ENCODE results near the gene C2CD2.
"Not testable (repeated sequence)": the region's sequence is repeated elsewhere in the genome, so short reads cannot be mapped to it uniquely, and the experiment has no call there.

C2CD2 gene

GRCh38 chr21:41956926-41957729 is 3.3 kb upstream of the C2CD2 start:
- DNase-seq = no peak

GRCh38 chr21:41955516-41955915 is 1.7 kb upstream of the C2CD2 start:
- no peak for DNase-seq

GRCh38 chr21:41954654-41955499 is 1.1 kb upstream of the C2CD2 start:
- no peak for DNase-seq

GRCh38 chr21:41953249-41953830 is 478 bp downstream of the C2CD2 start:
- no peak for DNase-seq

- no peak for DNase-seq
Observed at GRCh38 chr21:41952568-41953248, 1.1 kb downstream of the C2CD2 start.

GRCh38 chr21:41951876-41952567 is 1.8 kb downstream of the C2CD2 start:
- no peak for DNase-seq

GRCh38 chr21:41950941-41951351 is 2.9 kb downstream of the C2CD2 start:
- DNase-seq = no peak

- not testable (repeated sequence) for DNase-seq
Observed at GRCh38 chr21:41949631-41950030, 4.2 kb downstream of the C2CD2 start.

- DNase-seq = no peak
Observed at GRCh38 chr21:41948901-41949300, 4.9 kb downstream of the C2CD2 start.

GRCh38 chr21:41948078-41948895 is 5.5 kb downstream of the C2CD2 start:
- no peak for DNase-seq

- DNase-seq = no peak
Observed at GRCh38 chr21:41945982-41946381, 7.8 kb downstream of the C2CD2 start.

- DNase-seq = no peak
Observed at GRCh38 chr21:41943851-41944250, 10.0 kb downstream of the C2CD2 start.

GRCh38 chr21:41942457-41942856 is 11.4 kb downstream of the C2CD2 start:
- DNase-seq = no peak

- no peak for DNase-seq
Observed at GRCh38 chr21:41941941-41942340, 11.9 kb downstream of the C2CD2 start.

- DNase-seq = no peak
Observed at GRCh38 chr21:41940431-41940830, 13.4 kb downstream of the C2CD2 start.

GRCh38 chr21:41939391-41939790 is 14.4 kb downstream of the C2CD2 start:
- no peak for DNase-seq

- DNase-seq = no peak
Observed at GRCh38 chr21:41933313-41934079, 20.3 kb downstream of the C2CD2 start.

GRCh38 chr21:41932576-41933312 is 21.1 kb downstream of the C2CD2 start:
- no peak for DNase-seq

- DNase-seq = no peak
Observed at GRCh38 chr21:41932191-41932575, 21.6 kb downstream of the C2CD2 start.

GRCh38 chr21:41931041-41931451 is 22.8 kb downstream of the C2CD2 start:
- no peak for DNase-seq
